ENCODE data around the gene GAN. TPM values are rescaled to one million over a fixed set of nuclear protein-coding genes. Genes with fewer than 3 reads are reported as not detected.

Gene GAN
- total RNA-seq, 1 donor from 2014 or later = 2.6 TPM

DNA sequence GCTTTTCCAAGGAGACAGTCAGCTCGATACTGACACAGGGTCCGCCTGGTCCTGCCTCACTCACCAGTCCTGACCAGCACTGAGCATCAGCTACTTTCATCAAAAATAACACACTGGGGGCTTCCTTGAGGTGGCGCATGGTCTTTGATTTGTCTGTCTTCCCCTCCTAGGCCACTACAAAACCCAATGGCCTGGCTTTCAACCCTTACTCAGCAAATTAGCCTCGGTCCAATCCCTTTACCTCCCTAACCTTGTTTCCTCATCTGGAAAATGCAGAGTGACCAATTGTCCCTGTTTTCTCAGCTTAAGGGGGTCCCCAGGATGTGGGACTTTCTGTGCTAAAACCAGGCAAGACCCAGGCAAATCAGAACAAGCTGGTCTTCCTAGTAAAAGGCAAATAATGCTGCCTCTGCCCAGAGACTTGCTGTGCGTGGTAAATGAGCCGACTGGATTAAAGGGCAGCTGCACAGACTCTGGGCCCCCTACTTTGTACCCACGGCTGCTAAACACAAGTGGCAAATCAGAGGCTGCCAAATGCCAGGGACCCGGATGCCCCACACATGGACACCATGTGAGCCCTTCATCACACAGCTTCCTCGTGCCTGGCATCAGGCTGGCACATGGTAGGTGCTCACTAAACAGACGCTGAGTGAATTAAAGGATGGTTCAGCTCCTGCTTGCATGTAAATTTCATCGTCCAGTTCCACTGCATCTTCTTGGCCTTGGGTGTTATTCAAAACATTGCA lies 98.7 kb downstream of the GAN start:
- no peak for TF ChIP-seq CTCF (IDR thresholded peaks at IDR 0.05)
- DNase-seq (ENCODE audit: low spot score in 2 of 2) = no peak

DNA sequence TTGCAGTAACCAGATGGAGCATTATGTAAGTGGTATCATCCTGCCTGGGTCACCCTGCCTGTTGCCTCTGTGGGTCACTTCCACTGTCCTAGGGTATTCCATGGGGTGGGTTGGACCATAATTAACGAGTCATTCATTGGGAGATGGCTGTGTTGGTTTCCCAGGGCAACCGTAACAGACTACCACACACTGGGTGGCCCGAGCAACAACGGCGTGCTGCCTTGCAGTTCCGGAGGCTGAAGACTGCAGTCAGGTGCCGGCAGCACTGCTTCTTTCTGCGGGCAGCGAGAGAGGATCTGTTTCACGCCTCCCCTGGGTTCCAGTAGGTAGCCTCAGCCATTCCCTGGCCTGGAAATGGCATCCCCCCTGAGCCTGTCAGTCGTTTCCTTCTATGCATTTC lies 101.0 kb downstream of the GAN start:
- Histone ChIP-seq H3K4me3 (no peak overlapping the region), H3K27me3 (no peaks in the 10 kb centered on the region), H3K36me3 (no peaks in the 10 kb centered on the region), H3K4me1 (no peaks in the 10 kb centered on the region), H3K9me3 (no peaks in the 10 kb centered on the region), H3K27ac (no peak overlapping the region)
- intact Hi-C loops (cut with DNase I) = no loop called here
- no peak for TF ChIP-seq CTCF (IDR thresholded peaks at IDR 0.05)
- DNase-seq (ENCODE audit: low spot score in 2 of 2) = no peak

More for the DNA sequence above, 98.7 kb downstream of the GAN start:
- H3K4me1 ChIP-seq = no peaks in the 10 kb centered on the region
- no peaks in the 10 kb centered on the region for H3K27me3 ChIP-seq
- no peaks in the 10 kb centered on the region for H3K9me3 ChIP-seq
- H3K4me3 ChIP-seq = no peak overlapping the region
- intact Hi-C loops (cut with DNase I) = no loop called here
- H3K27ac ChIP-seq = no peak overlapping the region
- H3K36me3 ChIP-seq = no peaks in the 10 kb centered on the region

DNA sequence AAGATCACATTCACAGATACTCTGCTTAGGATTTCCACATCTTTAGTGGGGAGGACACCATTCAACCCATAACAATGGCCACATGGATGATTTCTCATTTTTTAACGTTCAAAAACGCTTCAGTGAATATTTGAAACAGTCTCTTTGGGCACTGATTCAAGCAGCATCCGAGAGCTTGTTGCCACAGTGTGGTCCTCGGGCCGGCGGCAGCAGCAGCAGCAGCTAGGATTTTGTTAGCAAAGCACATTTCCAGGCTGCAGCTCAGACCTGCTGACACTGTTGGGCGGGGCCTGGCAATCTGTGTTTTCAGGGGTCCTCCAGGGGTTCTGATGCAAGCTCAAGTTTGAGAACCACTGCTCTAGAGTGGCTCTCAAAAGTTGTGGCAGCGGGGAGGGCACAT lies 102.0 kb downstream of the GAN start:
- intact Hi-C loops (cut with DNase I) = no loop called here
- H3K4me1 ChIP-seq = no peaks in the 10 kb centered on the region
- DNase-seq (ENCODE audit: low spot score in 2 of 2) = no peak

GRCh38 chr16:81417210-81417609 lies 102.4 kb downstream of the GAN start:
- TF ChIP-seq CTCF (IDR thresholded peaks at IDR 0.05) = no peak
- no peak overlapping the region for H3K27ac ChIP-seq

More for the DNA sequence above, 102.0 kb downstream of the GAN start:
- Histone ChIP-seq H3K9me3 (no peaks in the 10 kb centered on the region), H3K36me3 (no peaks in the 10 kb centered on the region), H3K27me3 (no peaks in the 10 kb centered on the region), H3K27ac (no peak overlapping the region), H3K4me3 (no peak overlapping the region)
- no peak for TF ChIP-seq CTCF (IDR thresholded peaks at IDR 0.05)

DNA sequence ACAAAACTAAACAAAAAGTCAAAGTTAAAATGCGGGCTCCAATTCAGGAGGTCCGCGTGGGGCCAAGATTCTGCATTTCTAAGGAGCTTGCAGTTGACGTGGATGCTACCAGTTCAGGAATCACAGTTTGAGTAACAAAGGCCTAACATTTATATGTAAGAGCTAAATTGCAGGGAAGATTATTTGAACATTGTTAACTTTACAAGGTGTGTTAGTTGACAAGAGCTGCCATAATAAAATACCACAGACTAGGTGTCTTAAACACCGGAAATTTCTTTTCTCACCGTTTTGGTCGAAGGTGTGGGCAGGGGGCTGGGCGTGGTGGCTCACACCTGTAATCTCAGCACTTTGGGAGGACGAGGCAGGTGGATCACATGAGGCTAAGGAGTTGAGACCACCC lies 105.0 kb downstream of the GAN start:
- no peaks in the 10 kb centered on the region for H3K4me1 ChIP-seq
- no peak overlapping the region for H3K27ac ChIP-seq
- no peak for TF ChIP-seq CTCF (IDR thresholded peaks at IDR 0.05)
- no peaks in the 10 kb centered on the region for H3K9me3 ChIP-seq
- H3K4me3 ChIP-seq = no peak overlapping the region
- no peaks in the 10 kb centered on the region for H3K36me3 ChIP-seq
- no peaks in the 10 kb centered on the region for H3K27me3 ChIP-seq
- intact Hi-C loops (cut with DNase I) = no loop called here
- DNase-seq (ENCODE audit: low spot score in 2 of 2) = no peak

More at GRCh38 chr16:81417210-81417609, 102.4 kb downstream of the GAN start:
- Histone ChIP-seq H3K27me3 (no peaks in the 10 kb centered on the region), H3K36me3 (no peaks in the 10 kb centered on the region), H3K9me3 (no peaks in the 10 kb centered on the region), H3K4me3 (no peak overlapping the region), H3K4me1 (no peaks in the 10 kb centered on the region)
- no peak for DNase-seq (ENCODE audit: low spot score in 2 of 2)
- intact Hi-C loops (cut with DNase I) = no loop called here
